Fibroblast of mammary gland (primary cell): ENCODE data around the gene KMT5B.

Source experiments
- DNase-seq: peaks from one replicate; pipeline ENCODE4 v3.0.0-alpha.2; 2010; ENCODE audit warnings: low read depth
- H3K4me3 ChIP-seq: 2 replicates; pipeline ENCODE4 v1.5.1; 2011; ENCODE audit warnings: low read depth, mild to moderate bottlenecking, low read length, moderate library complexity; ENCODE audit not compliant: control insufficient read depth
- TF ChIP-seq, protein P1 (sequence below): conservative IDR thresholded peaks from 2 replicates; pipeline ENCODE4 v1.5.1; 2011; ENCODE audit warnings: low read depth, low read length, inconsistent platforms; ENCODE audit not compliant: control insufficient read depth, insufficient read depth

KMT5B gene

DNA sequence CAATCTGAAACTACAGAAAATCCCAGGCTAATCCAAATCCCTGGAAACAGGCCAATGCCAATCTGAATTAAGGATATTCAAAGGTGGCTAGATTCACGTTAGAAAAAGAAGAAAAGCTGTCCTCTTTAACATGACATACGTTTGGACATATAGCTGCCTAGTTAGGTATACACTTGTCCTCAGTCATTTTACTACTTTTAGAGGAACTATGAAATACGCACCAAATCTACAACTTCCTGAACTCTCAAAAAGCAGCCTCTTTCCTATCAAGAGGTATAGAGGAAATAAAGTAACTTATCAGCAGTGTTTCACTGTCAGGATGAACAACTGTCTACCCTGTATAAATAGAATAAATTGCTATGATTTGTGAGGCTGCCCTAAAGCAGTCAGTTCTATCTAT lies 24.0 kb downstream of the KMT5B start:
- H3K4me3 ChIP-seq: no peak overlapping the region
- TF ChIP-seq, protein P1, sequence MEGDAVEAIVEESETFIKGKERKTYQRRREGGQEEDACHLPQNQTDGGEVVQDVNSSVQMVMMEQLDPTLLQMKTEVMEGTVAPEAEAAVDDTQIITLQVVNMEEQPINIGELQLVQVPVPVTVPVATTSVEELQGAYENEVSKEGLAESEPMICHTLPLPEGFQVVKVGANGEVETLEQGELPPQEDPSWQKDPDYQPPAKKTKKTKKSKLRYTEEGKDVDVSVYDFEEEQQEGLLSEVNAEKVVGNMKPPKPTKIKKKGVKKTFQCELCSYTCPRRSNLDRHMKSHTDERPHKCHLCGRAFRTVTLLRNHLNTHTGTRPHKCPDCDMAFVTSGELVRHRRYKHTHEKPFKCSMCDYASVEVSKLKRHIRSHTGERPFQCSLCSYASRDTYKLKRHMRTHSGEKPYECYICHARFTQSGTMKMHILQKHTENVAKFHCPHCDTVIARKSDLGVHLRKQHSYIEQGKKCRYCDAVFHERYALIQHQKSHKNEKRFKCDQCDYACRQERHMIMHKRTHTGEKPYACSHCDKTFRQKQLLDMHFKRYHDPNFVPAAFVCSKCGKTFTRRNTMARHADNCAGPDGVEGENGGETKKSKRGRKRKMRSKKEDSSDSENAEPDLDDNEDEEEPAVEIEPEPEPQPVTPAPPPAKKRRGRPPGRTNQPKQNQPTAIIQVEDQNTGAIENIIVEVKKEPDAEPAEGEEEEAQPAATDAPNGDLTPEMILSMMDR: no peak
- no peak for DNase-seq

DNA sequence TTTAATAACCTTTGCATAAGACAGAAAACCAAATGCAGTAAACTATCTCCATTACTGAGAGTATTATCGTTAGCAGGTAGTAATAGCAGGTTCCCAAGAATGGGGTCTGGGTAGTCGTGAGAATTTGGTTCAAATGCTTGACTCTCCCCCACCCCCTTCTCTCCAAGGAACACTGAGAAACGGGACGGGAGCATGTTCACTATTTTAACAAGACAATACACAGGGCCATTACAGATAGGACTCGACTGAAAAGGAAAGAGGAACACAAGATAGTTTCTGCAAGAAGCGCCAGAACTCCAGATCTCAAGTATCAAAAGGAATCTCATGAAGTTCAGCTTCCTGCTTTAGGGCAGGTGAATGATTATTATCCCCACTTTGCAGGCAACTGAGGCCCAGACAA lies 27.0 kb downstream of the KMT5B start:
- no peak overlapping the region for H3K4me3 ChIP-seq
- TF ChIP-seq, protein P1: no peak
- no peak for DNase-seq

DNA sequence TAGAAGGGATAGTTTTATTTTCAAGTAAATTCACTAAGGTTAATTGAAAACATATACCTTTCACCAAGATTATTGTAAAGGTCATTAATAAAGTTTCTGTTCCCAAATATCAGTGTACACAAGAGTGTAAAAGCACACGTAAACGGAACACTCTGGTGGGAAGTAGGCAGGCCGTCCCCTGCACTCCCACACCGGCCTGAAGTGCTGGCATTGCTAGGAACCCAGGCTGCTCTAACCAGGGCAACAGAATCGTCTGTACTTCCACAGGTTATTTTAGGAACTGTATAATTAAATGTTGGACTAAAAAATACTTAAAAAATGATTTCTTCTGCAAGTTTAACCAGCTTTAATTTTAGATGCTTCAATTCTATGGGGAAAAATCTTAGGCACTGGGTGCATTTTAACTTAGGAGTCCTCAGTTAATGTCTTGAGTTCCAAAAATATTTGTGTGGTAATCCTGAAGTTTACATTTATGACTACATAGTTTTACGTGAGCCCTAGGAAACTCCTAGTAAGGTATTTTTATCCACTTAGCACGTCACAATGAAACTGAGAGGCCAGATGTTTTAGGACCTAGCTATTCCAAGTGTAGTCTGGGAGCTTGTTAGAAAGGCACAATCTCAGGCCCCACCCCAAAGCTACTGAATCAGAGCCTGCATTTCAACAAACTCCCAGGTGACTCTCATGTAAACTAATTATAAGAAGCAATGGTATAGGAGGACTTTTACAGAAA lies 31.2 kb downstream of the KMT5B start:
- DNase-seq: no peak
- TF ChIP-seq, protein P1: no peak
- no peak overlapping the region for H3K4me3 ChIP-seq

DNA sequence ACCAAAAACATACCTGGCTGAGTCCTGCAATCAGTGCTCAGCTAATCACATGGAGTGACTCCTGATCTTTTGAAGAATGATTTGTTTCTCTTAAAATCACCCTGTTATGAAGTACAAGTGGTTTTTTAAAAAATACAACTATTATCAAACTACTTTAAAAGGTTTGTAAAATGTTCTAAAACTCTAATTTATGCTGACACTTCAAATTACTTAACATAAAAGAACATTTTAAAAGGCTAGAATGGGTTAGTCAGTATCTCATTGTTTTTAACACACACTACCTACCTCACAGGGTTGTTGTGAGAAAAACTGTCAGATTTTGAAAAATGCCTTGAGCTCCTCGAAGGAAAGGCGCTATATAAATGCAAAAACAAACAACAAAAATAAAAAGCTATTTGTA lies 33.2 kb downstream of the KMT5B start:
- DNase-seq: no peak
- no peak overlapping the region for H3K4me3 ChIP-seq
- TF ChIP-seq, protein P1: no peak

DNA sequence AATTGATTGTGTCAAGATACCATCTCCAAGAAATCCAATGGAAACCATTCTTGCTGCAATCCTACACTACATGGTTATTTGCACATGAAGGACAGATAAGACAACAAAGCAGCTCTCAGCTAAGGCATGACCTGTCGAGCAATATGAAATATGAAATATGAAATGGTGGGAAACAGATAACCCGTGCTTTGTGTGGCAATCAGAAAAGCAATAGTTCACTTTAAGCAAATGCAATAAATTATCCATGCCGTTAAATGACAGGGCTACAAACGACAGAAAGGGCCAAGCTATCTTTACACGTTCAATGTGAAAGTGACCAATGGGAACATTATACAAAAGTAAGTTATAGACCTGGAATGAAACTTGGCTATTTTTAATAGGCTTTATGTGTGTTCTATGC lies 35.2 kb downstream of the KMT5B start:
- DNase-seq: no peak
- TF ChIP-seq, protein P1: no peak

DNA sequence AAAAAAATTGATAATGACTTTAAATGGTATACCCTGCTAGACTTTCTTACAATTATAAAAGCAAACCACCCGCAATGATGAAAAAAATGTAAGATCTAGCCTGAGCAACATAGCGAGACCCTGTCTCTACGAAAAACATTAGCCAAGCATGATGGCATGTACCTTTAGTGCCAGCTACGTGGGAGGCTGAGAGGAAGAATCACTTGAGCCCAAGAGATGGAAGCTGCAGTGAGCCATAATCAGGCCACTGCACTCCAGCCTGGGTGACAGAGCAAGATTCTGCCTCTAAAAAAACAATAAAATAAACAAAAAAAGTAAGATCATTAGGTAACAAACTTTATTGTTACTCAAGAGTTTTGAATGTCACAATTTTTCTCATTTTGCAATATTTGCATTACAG lies 39.2 kb downstream of the KMT5B start:
- TF ChIP-seq, protein P1: no peak
- DNase-seq: no peak
- H3K4me3 ChIP-seq: no peak overlapping the region

More for the DNA sequence above, 35.2 kb downstream of the KMT5B start:
- H3K4me3 ChIP-seq: no peak overlapping the region
